H1 (cell line): ENCODE measurements around the gene SELENOK. TPM values are rescaled to one million over a fixed set of nuclear protein-coding genes. Genes with fewer than 3 reads are reported as not detected.

Source experiments
- BRCA1 ChIP-seq: IDR thresholded peaks from 2 replicates; pipeline ENCODE4 v1.6.1; 2012; ENCODE audit warnings: low read depth, low read length, improper control_type of control experiment
- CBX8 ChIP-seq: fragments of 300-800, 300-1000 bp; sonication (generic); IDR thresholded peaks from 2 replicates; pipeline ENCODE4 v1.7.1; 2016; ENCODE audit warnings: low read depth, low read length, borderline replicate concordance
- CEBPB ChIP-seq: IDR thresholded peaks from 2 replicates; pipeline ENCODE4 v1.6.1; 2012; ENCODE audit warnings: low read depth, low read length
- CREB1 ChIP-seq: IDR thresholded peaks from 2 replicates; pipeline ENCODE4 v1.6.1; 2012; ENCODE audit warnings: inconsistent platforms
- JUND ChIP-seq: IDR thresholded peaks from 2 replicates; pipeline ENCODE4 v1.6.1; 2011; ENCODE audit warnings: mild to moderate bottlenecking, improper control_type of control experiment, low read length
- KDM1A ChIP-seq: fragments of 200-600, 300-600 bp; sonication (generic); IDR thresholded peaks from 2 replicates; pipeline ENCODE4 v1.7.1; 2016; ENCODE audit warnings: mild to moderate bottlenecking, low read length, borderline replicate concordance
- KDM4A ChIP-seq: IDR thresholded peaks from one replicate; pipeline ENCODE4 v1.7.1; 2012; ENCODE audit warnings: low read depth, mild to moderate bottlenecking, moderate library complexity, low read length, inconsistent platforms; ENCODE audit not compliant: severe bottlenecking
- NRF1 ChIP-seq: IDR thresholded peaks from 2 replicates; pipeline ENCODE4 v1.6.1; 2011; ENCODE audit warnings: mild to moderate bottlenecking, low read depth, low read length, improper control_type of control experiment
- SIN3A ChIP-seq, 2 experiments: IDR thresholded peaks in 1 of 2; conservative IDR thresholded peaks in 1 of 2; 2 replicates each; pipeline ENCODE4 v1.6.1; 2011 to 2012; ENCODE audit warnings: low read length in 2 of 2, improper control_type of control experiment in 1 of 2, low read depth in 1 of 2, mild to moderate bottlenecking in 1 of 2
- SIRT6 ChIP-seq: IDR thresholded peaks from one replicate; pipeline ENCODE4 v1.7.1; 2012; ENCODE audit warnings: low read length, inconsistent platforms
- polyA plus RNA-seq, 7 experiments: library from polyadenylated mRNA; depleted of rRNA in 3 of 7; stranded (reverse) in 5 of 7; unstranded in 2 of 7; fragments of >200 nt in 5 of 7; fragments of 200-250 nt in 2 of 7; gene quantifications; 1 replicate in 5 of 7; 2 replicates in 1 of 7; 4 replicates in 1 of 7; pipeline versions ENCODE4 v1.2.1 to v1.2.3, GENCODE V29; 2011 to 2013; ENCODE audit warnings: missing spikeins in 2 of 7, mixed read lengths in 2 of 7
- total RNA-seq: library from RNA; stranded (reverse); fragmentation: NEBNext Ultra II Directional; extraction: Animal tissue kit (Norgen Biotek cat#: 25700); gene quantifications from 2 replicates; pipeline ENCODE4 v1.2.1, GENCODE V29; 2021
- TF ChIP-seq, protein P1 (sequence below): IDR thresholded peaks from 2 replicates; pipeline ENCODE4 v1.6.1; 2012; ENCODE audit warnings: inconsistent platforms

The SELENOK gene
- total and polyA plus RNA-seq, 2 of the 8 experiments (the other 6 are each of a cell fraction or from before 2014, with no cell fraction given) = 26.9 to 40.2 TPM

- TF ChIP-seq JUND (no peak), NRF1 (peak; percentile 81), CBX8 (no peak), SIN3A (conservative IDR thresholded peaks at IDR 0.05 in 1 of 2, IDR thresholded peaks at IDR 0.05 in 1 of 2; ENCODE audit: low read depth in 1 of 2, low read length in 2 of 2) (peak in 1 of 2 experiments; percentile 68; a peak in 1 of 4 replicates), KDM1A (no peak), KDM4A (peak; percentile 77), CREB1 (no peak), BRCA1 (no peak), SIRT6 (no peak), CEBPB (no peak)
- TF ChIP-seq, protein P1, sequence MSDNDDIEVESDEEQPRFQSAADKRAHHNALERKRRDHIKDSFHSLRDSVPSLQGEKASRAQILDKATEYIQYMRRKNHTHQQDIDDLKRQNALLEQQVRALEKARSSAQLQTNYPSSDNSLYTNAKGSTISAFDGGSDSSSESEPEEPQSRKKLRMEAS = peak; percentile 59
Observed at GRCh38 chr3:53881691-53882593, 9.7 kb downstream of the SELENOK start, which contains the start of gene ACTR8 (continued).
